SK-MEL-5 (cell line): ENCODE measurements around the gene IQCC. TPM values are rescaled to one million over a fixed set of nuclear protein-coding genes. Genes with fewer than 3 reads are reported as not detected.

Experiments
- DNase-seq: peaks from one replicate; pipeline ENCODE4 v3.0.0-alpha.2; 2016; ENCODE audit warnings: low read depth, low spot score
- in situ Hi-C: cut with HindIII; loops from 2 replicates; pipeline ENCODE4 v1.10.0; 2016; ENCODE audit warnings: low sequenced_read_pairs, high pct_unique_total_duplicates, low pct_unique_long_range_greater_than_20kb
- total RNA-seq: library from RNA; depleted of rRNA; stranded (reverse); fragments of >200 nt; shearing (Covaris generic); gene quantifications from 2 replicates; pipeline ENCODE4 v1.2.3, GENCODE V29; 2014; rRNA removed

The IQCC gene
- total RNA-seq, 1 experiment from 2014 or later = 2.5 TPM

GRCh38 chr1:32241001-32241763 lies 35.7 kb downstream of the IQCC start:
- DNase-seq = no peak
- in situ Hi-C loops = no loop called here

- peak; percentile 55 for DNase-seq
- in situ Hi-C loops = no loop called here
Observed at GRCh38 chr1:32242341-32242851, 36.9 kb downstream of the IQCC start.

- in situ Hi-C loops = no loop called here
Observed at GRCh38 chr1:32246888-32247273, 41.4 kb downstream of the IQCC start, which contains the start of gene FAM167B. Gene FAM167B (plus strand): TSS chr1:32247222. CDS start chr1:32247422, 200 bp downstream.

GRCh38 chr1:32247452-32247851 lies 42.0 kb downstream of the IQCC start:
- in situ Hi-C loops = no loop called here

More at GRCh38 chr1:32246888-32247273, 41.4 kb downstream of the IQCC start, which contains the start of gene FAM167B:
- DNase-seq = peak; percentile 98

GRCh38 chr1:32247983-32248889 lies 42.8 kb downstream of the IQCC start:
- in situ Hi-C loops = no loop called here
- peak; percentile 80 for DNase-seq

More at GRCh38 chr1:32247452-32247851, 42.0 kb downstream of the IQCC start:
- no peak for DNase-seq

- in situ Hi-C loops = no loop called here
- DNase-seq = no peak
Observed at GRCh38 chr1:32249831-32250525, 44.5 kb downstream of the IQCC start.

GRCh38 chr1:32250893-32251716 lies 45.6 kb downstream of the IQCC start, which contains the start of gene LCK:
Gene LCK (plus strand): TSS chr1:32251265. CDS start chr1:32274330, 23,065 bp downstream.
- in situ Hi-C loops = no loop called here
- no peak for DNase-seq

GRCh38 chr1:32255072-32256071 lies 49.9 kb downstream of the IQCC start:
- no peak for DNase-seq
- in situ Hi-C loops = no loop called here

- in situ Hi-C loops = no loop called here
- no peak for DNase-seq
Observed at GRCh38 chr1:32256473-32257226, 51.2 kb downstream of the IQCC start.

- DNase-seq = no peak
Observed at GRCh38 chr1:32257227-32257508, 51.7 kb downstream of the IQCC start.

More at GRCh38 chr1:32257227-32257508, 51.7 kb downstream of the IQCC start:
- in situ Hi-C loops = no loop called here

Other genes with a start within 250 kb of the IQCC start
- gene KHDRBS1, start 191.8 kb upstream of the IQCC start, total RNA-seq = 38.7 and 46.9 TPM in 2 replicates
- gene TMEM39B, start 132.7 kb upstream of the IQCC start, total RNA-seq = 2.6 and 3.3 TPM in 2 replicates
- 33.8 and 34.1 TPM in 2 replicates for gene KPNA6, start 97.6 kb upstream of the IQCC start, total RNA-seq
- gene TXLNA, start 26.0 kb upstream of the IQCC start, total RNA-seq = 65.6 and 65.8 TPM in 2 replicates
- gene CCDC28B, start 5.1 kb upstream of the IQCC start, total RNA-seq = 8.6 and 12.2 TPM in 2 replicates
- gene DCDC2B, start 3.4 kb downstream of the IQCC start, total RNA-seq = not detected in 2 replicates
- gene TMEM234, start 16.7 kb downstream of the IQCC start, total RNA-seq = 9.6 and 12.5 TPM in 2 replicates
- gene EIF3I, start 16.7 kb downstream of the IQCC start, total RNA-seq = 554 and 565 TPM in 2 replicates
- 45.5 and 50.6 TPM in 2 replicates for gene FAM167B, start 41.6 kb downstream of the IQCC start, total RNA-seq
- not detected in 2 replicates for gene LCK, start 45.6 kb downstream of the IQCC start, total RNA-seq
- 98.0 and 99.1 TPM in 2 replicates for gene HDAC1, start 86.4 kb downstream of the IQCC start, total RNA-seq
- gene MARCKSL1, start 130.6 kb downstream of the IQCC start, total RNA-seq = 82.8 and 106 TPM in 2 replicates
- gene FAM229A, start 156.8 kb downstream of the IQCC start, total RNA-seq = 0.74 and 0.85 TPM in 2 replicates
- gene TSSK3, start 156.9 kb downstream of the IQCC start, total RNA-seq = 0.32 and 2.6 TPM in 2 replicates
- 40.7 and 46.8 TPM in 2 replicates for gene BSDC1, start 188.8 kb downstream of the IQCC start, total RNA-seq